ENCODE measurements around the gene CREB3L4.

GRCh38 chr1:153976819-153977249 is 9.1 kb downstream of the CREB3L4 start:
- TF ChIP-seq CTCF (IDR thresholded peaks at IDR 0.05) (no peak), POLR2A (IDR thresholded peaks at IDR 0.05) (no peak)
